ENCODE data around the gene INSR.
"Not testable (repeated sequence)": the region's sequence is repeated elsewhere in the genome, so short reads cannot be mapped to it uniquely, and the experiment has no call there.

INSR gene

GRCh38 chr19:7311911-7312310 is 17.7 kb upstream of the INSR start:
- no peak for TF ChIP-seq POLR2A (IDR thresholded peaks at IDR 0.05; ENCODE audit: low read length)
- TF ChIP-seq GATA1 (IDR thresholded peaks at IDR 0.05; ENCODE audit: low read depth, low read length), result no peak
- DNase-seq, result no peak

GRCh38 chr19:7308327-7308726 is 14.1 kb upstream of the INSR start:
- not testable (repeated sequence) for DNase-seq

- no peak for DNase-seq
- TF ChIP-seq GATA1 (IDR thresholded peaks at IDR 0.05; ENCODE audit: low read depth, low read length), result no peak
- no peak for TF ChIP-seq POLR2A (IDR thresholded peaks at IDR 0.05; ENCODE audit: low read length)
Measured at GRCh38 chr19:7307590-7308218, 13.5 kb upstream of the INSR start.

GRCh38 chr19:7304200-7304599 is 10.0 kb upstream of the INSR start:
- TF ChIP-seq POLR2A (IDR thresholded peaks at IDR 0.05; ENCODE audit: low read length), result no peak
- no peak for TF ChIP-seq GATA1 (IDR thresholded peaks at IDR 0.05; ENCODE audit: low read depth, low read length)
- no peak for DNase-seq

GRCh38 chr19:7303470-7303869 is 9.3 kb upstream of the INSR start:
- no peak for DNase-seq
- TF ChIP-seq GATA1 (IDR thresholded peaks at IDR 0.05; ENCODE audit: low read depth, low read length), result no peak

- TF ChIP-seq GATA1 (IDR thresholded peaks at IDR 0.05; ENCODE audit: low read depth, low read length), result no peak
- TF ChIP-seq POLR2A (IDR thresholded peaks at IDR 0.05; ENCODE audit: low read length), result no peak
- DNase-seq, result no peak
Measured at GRCh38 chr19:7301525-7301924, 7.3 kb upstream of the INSR start.

GRCh38 chr19:7297742-7298141 is 3.5 kb upstream of the INSR start:
- TF ChIP-seq GATA1 (IDR thresholded peaks at IDR 0.05; ENCODE audit: low read depth, low read length) (no peak), POLR2A (IDR thresholded peaks at IDR 0.05; ENCODE audit: low read length) (no peak)

GRCh38 chr19:7295912-7296536 is 1.8 kb upstream of the INSR start:
- TF ChIP-seq POLR2A (IDR thresholded peaks at IDR 0.05; ENCODE audit: low read length) (no peak), GATA1 (IDR thresholded peaks at IDR 0.05; ENCODE audit: low read depth, low read length) (no peak)
- no peak for DNase-seq

More at GRCh38 chr19:7297742-7298141, 3.5 kb upstream of the INSR start:
- no peak for DNase-seq

GRCh38 chr19:7294558-7295212 is 471 bp upstream of the INSR start:
- no peak for TF ChIP-seq GATA1 (IDR thresholded peaks at IDR 0.05; ENCODE audit: low read depth, low read length)
- no peak for TF ChIP-seq POLR2A (IDR thresholded peaks at IDR 0.05; ENCODE audit: low read length)

GRCh38 chr19:7292950-7293761 is 1.1 kb downstream of the INSR start:
- no peak for TF ChIP-seq POLR2A (IDR thresholded peaks at IDR 0.05; ENCODE audit: low read length)
- TF ChIP-seq GATA1 (IDR thresholded peaks at IDR 0.05; ENCODE audit: low read depth, low read length), result no peak
- DNase-seq, result peak; percentile 50 to 53

More at GRCh38 chr19:7294558-7295212, 471 bp upstream of the INSR start:
- DNase-seq, result peak; percentile 58 to 74

GRCh38 chr19:7292352-7292949 is 1.8 kb downstream of the INSR start:
- TF ChIP-seq POLR2A (IDR thresholded peaks at IDR 0.05; ENCODE audit: low read length), result no peak
- TF ChIP-seq GATA1 (IDR thresholded peaks at IDR 0.05; ENCODE audit: low read depth, low read length), result no peak
- no peak for DNase-seq

GRCh38 chr19:7288977-7289376 is 5.2 kb downstream of the INSR start:
- no peak for TF ChIP-seq POLR2A (IDR thresholded peaks at IDR 0.05; ENCODE audit: low read length)
- TF ChIP-seq GATA1 (IDR thresholded peaks at IDR 0.05; ENCODE audit: low read depth, low read length), result no peak
- no peak for DNase-seq

GRCh38 chr19:7288131-7288530 is 6.1 kb downstream of the INSR start:
- no peak for DNase-seq
- no peak for TF ChIP-seq POLR2A (IDR thresholded peaks at IDR 0.05; ENCODE audit: low read length)
- TF ChIP-seq GATA1 (IDR thresholded peaks at IDR 0.05; ENCODE audit: low read depth, low read length), result no peak

- DNase-seq, result no peak
- TF ChIP-seq GATA1 (IDR thresholded peaks at IDR 0.05; ENCODE audit: low read depth, low read length) (no peak), POLR2A (IDR thresholded peaks at IDR 0.05; ENCODE audit: low read length) (no peak)
Measured at GRCh38 chr19:7287722-7288121, 6.5 kb downstream of the INSR start.
